ENCODE data around the gene MRPS22. TPM values are rescaled to one million over a fixed set of nuclear protein-coding genes. Genes with fewer than 3 reads are reported as not detected.
"Not testable (repeated sequence)": the region's sequence is repeated elsewhere in the genome, so short reads cannot be mapped to it uniquely, and the experiment has no call there.

The MRPS22 gene
- total RNA-seq, 1 donor from 2014 or later: 62.4 TPM

DNA sequence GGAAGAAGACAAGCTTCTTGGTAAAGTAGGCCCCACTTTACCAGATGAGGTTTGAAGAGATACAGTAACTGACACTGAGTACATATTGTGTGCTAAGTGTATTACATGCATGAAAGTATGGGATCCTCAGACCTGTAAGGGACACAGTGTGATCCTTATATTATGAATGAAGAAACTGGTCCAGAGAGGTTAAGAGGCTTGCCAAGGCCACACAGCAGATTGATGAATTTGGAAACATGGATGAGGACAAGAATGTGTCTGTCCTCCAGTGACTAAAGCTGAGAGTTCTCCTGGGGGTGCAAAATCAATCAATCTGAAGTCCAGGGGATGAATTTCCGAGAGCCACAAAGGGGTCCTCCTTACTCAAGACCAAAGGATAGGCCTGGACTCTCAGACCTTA lies 31.4 kb upstream of the MRPS22 start:
- no peak for DNase-seq

DNA sequence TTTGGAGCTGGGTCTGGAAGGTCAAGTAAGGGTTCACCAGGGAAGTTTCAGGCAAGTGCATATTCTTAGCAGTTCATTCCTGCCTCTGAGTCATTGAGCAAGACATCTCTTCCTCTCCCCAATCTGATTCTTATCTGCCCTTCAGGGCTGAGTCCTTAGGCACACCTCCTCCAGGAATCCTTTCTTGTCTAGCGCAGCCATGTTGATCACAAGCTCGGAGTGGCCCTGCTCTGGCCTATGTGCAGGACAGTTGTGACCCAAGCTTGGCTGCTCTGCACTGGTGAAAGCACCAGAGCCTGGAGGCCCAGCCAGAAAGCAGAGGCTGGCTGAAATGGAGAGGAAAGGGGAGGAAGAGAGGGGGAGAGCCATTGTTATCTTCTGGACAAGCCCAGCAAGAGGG lies 30.9 kb upstream of the MRPS22 start:
- no peak for DNase-seq

DNA sequence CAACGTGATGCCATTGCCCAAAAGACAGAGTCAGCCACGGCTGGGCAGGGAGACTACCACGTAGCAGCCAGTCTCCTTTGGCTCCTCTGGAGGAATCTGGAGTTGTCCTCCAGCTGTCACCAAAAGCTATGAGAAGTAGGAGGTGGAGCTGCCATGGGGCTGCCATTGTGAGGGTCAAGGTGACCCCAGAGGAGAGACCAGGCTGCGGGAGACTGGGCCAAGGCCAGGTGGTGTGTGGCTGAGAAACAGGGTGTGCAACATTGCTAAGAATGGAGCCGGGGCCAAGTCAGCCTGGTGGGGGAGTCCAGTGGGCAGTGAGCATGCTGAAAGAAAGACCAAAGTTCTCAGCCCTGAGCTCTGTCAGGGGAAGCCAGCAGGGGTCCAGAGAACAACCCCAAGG lies 29.9 kb upstream of the MRPS22 start:
- no peak for DNase-seq

DNA sequence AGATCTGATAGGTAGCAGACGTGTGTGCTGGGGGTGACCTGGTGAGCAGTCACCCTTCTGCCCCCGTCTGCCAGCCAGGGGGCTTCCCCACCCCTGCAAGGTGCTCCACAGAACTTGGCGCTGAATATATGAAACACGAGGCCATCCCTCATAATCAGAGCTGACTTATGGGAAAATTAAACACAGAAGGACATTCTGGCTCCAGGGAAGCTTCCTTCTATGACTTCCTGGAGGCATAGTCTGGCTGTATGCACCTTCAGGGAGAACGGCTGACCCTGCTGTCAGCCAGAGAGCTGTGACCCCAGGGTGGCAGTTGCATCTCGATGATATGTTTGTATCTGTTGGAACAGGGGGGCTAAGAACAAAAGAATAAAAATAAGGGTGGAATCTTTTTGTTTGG lies 26.6 kb upstream of the MRPS22 start:
- no peak for DNase-seq

DNA sequence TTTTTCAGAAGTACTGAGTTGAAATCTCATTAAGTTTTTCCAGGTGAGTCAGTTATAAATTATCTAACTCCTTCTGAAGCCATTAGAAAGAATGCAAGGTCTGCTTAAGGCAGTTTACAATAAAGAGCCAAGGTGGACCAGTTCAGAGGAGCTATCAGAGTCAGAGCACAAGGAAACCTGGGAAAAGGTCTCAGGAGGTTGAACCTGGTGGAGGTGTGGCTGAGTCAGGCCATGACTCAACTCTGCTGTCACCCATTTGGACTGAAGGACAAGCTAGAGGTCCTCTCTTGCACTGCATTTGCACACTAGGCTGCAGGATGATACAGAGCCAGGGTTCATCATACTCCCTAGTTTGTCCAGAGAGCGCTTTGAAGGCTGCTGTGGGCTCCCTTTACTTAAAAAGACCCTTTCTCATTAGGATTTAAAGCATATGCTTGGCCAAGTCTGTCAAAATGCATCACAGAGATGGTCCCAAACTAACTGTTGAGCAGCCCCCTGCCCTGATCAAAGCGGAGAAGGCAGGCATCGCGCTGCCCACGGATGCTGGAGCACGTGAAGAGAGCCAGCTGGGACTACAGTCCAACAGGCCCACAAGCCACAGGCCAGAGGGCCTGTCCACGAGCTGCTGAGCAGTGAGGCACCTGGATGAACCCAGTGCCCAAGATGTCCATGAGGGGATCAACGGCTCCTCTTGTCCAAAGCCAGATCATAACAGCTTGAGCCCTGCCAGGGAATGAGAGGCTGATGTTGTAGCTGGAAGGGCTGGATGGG lies 26.0 kb upstream of the MRPS22 start:
- no peak for DNase-seq

DNA sequence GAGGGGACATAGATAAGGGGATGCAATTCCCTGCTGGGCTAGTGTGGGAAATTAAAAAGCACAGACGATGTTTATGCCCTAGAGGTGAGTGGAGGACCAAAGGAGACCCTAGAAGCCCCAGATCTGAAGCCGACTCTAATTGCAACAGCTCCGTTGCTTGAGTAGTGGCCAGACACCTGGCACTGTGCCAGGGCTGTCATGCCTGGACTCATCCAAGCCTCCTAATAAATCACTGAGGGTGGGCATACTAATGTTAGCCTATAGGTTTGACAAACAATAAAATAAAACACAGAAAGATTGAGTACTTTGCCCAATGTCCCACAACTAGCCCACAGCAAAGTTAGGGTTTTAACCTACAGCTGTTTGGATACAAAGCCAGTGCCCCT lies 25.4 kb upstream of the MRPS22 start:
- no peak for DNase-seq

DNA sequence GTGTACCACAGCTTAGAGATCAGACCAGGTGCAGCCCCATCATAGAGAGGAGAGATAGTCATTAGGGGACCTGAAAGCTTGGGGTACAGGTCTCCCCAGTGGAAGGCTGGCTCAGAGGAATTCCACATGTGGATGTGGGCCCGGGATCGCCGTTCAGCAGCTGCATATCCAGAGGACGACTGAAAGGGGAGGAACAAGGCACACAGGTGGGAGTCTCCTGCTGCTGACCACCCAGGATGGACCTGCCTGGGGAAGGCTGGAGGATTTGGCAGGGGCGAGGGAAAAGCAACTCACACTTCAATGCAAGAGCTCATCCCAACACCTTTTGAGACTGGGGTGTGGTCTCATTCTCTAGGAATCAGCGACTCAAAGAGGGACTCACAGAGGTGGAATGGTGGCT lies 25.0 kb upstream of the MRPS22 start:
- DNase-seq: no peak

DNA sequence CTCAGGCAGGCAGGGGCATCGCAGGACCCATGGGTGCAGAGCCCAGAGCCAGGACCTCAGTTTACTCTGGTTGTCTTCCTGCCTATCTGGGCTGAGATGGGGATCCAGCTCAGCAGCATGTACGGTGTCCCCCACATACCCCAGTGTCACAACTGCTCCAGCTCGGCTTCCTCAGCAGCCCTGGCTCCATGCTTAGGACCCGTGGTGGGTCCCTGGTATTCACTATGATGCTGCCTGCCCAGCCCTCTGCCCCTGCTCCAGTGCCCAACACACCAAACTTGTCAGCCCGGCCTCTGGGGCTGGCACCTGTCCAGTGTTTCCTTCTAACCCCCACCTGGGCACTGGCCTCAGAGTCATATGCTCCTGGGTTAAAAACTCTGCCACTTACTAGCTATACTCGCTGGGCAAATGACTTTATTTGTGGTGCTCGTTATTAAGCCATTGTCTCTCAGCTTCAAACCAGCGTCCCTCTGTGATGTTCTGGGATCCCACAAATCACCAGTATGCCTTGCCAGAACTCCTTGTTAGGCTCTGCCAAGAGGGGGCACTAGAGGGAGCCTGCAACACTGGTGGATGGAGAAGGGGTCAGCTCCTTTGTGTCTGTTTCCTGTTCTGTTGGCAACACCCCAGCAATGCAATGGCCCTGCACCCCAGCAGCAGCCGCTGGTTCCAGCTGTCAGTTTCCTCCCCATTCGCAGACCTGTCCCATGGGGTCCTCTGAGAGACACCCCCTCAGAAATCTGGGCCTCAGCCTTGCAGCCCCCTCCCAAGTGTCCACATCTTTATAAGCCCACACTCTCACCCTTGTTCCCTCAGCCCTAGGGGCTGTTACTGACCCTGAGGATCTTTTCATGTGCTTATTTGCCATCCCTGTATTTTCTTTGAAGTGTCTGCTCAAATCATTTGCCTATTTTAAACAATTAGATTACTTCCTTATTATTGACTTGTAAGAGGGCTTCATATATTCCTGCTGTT lies 24.1 kb upstream of the MRPS22 start:
- DNase-seq: no peak

DNA sequence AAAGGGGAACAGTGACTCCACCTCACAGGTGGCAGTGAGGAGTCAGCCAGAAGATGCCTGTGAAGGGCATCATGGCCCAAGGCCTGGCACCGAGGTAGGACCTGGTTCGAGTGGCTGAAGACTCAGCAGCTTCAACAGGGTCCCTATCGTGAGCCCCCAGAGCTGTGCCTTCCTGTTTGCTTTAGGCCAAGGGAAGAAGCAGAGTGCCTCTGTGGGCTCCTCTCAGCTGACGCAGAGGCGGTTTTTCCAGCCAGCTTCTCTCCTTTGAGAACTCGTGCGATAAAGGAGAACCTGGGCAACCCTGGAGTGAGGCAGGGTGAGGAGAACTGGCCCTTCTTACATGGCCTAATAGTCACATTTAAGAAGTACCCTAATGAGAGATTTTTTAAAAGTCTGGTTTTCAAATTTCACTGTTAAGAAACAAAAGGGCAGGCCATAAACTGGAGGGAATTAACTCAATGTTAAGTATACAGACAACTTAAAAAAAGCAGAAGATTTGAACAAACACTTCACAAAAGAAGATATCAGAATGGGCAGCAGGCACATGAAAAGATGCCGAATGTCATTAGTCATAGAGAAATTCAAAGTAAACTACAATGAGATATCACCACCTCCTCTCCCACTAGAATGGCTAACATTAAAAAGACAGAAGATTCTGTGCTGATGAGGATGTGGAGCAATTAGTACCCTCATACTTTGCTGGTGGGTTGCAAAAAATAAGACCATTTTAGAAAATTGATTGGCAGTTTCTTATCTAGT lies 23.1 kb upstream of the MRPS22 start:
- no peak for DNase-seq

DNA sequence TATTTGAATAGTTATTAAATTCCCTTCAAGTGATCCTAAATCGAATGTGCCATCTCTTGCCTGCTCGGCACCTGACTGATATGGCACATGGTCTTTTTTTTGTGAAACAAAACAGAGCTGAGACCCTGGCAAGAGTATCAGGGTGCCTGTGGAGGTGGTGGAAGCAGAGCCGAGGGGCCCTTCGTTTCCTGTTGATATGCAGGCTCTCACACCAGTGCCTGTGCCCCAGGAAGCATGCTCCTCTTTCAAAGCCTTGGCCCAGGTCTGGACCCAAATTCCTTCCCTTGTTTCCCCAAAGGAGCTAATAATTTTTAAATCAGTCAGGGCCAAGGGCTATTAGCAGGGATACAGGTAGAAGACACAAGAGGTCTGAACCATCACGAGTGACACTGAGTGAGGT lies 21.5 kb upstream of the MRPS22 start:
- DNase-seq: no peak

DNA sequence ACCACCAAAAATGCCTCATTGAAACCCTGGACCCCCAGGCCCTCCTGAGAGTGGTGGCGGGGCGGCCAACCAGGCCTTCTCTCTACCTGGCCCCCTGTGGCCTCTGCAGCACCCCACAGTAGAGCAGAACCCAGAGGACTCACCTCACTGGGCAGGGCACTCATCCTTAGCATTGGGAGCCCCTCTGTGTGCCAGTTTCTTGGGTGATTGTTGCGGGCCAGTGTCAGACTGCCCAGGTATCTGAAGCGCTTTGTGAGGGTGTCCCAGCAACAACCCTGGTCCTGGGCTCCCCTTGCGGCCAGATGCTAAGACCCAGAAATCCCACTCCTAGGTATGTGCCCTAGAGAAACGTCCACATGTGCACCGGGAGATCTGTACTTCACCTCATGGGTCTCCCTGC lies 20.7 kb upstream of the MRPS22 start:
- DNase-seq: no peak

DNA sequence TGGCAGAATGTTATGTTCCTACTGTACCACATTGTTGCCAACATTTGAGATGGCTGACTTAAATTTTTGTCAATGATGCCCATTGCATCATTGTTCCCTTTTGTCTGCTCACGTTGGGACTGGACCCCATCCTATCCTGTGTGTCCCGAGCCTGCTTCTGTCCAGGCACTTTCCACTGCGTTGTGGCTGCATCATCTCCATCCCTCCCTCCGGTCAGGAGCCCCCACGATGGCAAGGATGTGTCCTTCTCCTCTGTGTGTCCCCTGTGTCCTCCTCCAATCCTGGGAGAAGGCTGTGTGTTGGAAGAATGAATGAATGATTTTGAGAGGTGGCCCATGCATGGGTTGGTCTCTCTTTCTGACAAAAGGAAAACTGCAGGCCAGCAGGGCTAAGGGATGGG lies 19.4 kb upstream of the MRPS22 start:
- no peak for DNase-seq

DNA sequence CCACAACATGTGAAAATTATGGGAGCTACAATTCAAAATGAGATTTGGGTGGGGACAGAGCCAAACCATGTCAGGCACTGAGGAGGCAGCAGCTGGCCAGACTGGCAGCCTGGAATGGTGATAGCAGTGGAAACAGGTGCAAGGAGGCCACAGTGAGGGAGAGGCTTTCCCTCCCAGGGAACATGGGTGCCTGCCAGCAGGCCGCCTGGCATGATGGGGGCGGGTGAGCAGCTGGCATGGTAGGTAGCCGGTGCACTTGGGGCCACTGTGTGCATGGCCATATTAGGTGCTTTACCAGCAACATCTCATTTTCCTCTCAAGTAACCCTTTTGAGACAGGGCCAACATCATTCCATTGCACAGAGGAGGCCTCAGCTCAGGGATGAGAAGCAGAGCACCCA lies 18.3 kb upstream of the MRPS22 start:
- DNase-seq: no peak

DNA sequence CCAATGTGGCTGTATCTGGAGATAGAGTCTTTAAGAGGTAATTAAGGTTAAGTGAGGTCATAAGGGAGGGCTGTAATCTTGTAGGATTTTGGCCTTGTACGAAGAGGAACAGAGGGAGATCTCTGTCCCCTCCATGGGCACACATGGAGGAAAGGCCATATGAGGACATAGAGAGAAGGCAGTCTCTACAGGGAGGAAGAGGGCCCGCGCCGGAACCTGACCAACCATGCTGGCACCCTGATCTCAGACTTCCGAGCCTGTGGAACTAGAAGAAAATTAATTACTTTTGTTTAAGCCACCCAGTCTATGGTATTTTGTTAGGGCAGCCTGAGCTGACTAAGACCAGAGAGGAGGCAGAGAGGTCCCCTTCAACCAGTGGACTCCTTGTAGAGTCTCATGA lies 17.7 kb upstream of the MRPS22 start:
- DNase-seq: no peak

DNA sequence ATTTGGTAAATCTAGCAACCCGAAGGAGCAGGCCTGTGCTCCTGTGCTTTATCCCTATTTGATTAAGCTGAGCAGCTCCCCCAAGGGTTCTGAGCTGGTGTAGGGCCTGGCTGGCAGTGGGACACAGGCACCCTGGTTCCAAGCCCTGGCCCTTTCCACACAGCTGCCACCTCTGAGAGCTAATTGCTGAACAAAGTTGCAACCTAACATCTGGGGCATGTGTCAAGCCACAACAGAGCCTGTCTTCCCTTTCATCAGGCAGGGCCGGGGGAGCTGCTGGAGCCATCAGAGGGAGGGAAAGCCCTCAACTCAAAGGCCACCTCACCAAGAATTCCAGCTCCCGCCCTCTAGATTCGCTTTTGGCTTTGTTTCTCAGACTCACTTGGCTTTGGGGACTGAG lies 17.1 kb upstream of the MRPS22 start:
- DNase-seq: no peak

DNA sequence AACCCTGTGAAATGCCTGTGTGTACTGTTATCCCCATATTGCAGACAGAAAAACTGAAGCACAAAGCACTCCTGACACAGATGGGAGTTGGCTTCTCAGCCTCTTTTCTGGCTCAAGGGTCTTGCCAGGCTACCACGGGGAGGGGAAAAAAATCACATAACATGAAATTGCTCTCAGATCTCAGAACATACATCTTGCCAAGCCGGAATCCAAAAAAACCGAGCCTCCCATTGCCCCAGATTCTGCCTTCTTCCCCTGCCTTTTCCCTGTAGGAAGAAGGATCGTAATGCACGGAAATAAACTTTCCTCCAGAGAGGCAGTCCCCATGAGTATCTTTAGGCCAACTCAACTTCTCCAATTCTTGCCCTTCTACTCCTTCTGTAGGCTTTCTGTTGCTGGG lies 16.6 kb upstream of the MRPS22 start:
- no peak for DNase-seq

DNA sequence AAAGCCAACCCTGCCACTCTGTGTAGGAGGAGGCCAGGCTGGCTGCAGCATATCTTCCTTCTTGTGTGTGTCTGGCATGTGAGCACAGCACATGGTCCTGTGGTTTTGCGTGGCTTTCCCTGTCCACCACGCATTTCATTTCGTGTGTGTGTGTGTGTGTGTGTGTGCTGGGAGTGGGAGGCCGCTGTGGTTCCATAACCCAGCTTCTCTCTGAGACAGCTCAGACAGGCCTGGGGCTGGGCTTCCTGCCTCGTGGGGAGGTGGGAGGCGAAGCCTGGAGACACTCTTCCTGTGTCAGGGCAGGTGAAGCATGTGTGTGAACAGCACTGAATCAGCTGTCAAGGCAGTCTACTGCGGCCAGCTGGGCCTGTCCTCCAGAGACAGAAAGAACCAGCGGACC lies 16.0 kb upstream of the MRPS22 start:
- no peak for DNase-seq

DNA sequence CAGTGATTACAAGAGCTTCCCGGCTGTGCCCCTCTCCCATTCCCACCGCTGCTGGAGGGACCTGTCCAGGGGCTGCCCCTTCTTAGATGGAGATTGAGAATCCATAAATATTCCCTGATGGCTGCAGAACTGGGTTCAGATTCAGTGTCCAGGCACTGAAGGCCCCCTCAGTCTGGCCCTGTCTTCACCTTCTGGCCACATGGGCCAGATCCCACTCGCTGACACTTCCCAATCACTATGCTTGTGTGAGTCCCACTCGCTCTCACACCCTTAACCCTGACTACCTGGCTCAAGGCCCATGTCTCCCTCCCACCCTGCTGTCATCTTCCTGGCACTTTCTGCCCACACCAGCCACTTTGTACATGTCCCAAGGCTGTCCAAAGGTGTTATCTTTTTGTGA lies 15.5 kb upstream of the MRPS22 start:
- no peak for DNase-seq

DNA sequence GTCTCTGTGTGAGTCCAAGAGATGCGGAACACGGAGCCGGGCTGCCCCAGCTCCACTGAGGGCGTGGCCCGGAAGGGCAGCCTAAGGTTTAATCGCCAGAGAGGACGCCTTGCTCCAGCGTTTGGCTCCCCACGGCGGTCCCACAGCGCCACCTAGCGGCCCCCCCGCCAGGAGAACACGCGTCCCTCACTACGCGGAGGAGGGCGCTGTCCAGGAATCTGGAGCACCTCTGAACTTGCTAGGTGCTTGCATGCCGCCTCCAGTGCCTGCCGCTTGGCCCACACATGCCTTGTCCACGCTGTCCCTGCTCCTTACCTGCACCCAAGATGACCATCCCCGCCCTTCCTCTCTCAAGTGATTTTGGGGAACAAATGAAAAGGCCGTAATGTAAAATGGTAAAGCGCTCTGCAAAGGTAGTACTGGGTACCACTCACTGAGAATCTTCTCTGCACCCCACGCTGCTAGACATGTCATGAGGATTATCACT lies 14.4 kb upstream of the MRPS22 start:
- peak; percentile 78 for DNase-seq

DNA sequence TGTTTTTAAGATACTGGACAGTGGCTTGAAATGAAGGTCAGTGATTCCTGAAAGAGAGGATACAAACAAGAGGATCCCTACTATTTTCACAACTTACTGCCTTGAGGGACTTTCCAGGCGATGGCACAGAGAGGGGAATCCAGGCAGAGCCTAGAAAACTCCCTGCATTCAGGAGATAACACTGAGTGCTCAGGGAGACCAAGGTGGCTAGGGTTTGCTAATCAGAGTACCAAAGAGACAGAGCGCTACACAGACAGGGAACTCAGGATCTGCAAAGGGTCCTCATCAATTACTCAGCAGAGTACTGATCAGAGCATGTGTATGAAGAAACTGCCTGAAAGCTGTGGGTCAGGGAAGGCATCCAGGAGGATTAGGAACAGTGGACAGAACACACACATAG lies 11.7 kb upstream of the MRPS22 start:
- no peak for DNase-seq

DNA sequence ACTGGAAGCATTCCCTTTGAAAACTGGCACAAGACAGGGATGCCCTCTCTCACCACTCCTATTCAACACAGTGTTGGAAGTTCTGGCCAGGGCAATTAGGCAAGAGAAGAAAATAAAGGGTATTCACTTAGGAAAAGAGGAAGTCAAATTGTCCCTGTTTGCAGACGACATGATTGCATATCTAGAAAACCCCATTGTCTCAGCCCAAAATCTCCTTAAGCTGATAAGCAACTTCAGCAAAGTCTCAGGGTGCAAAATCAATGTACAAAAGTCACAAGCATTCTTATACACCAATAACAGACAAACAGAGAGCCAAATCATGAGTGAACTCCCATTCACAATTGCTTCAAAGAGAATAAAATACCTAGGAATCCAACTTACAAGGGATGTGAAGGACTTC lies 9.1 kb upstream of the MRPS22 start:
- not testable (repeated sequence) for DNase-seq

DNA sequence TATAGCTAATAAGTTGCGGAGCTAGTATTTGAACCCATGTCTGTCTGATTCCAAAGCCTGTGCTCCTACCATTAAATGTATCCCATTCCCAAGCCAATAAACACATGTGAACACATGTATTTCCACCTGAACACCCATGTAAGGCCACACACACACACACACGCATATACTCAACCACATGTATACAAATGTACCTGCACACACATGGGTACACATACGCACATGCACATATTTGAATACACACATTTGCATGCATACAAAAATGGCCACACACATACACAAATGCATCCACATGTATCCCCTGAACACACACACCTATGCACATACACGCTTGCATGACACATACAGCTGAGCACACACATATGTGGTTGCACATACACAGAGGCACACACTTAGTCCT lies 5.4 kb upstream of the MRPS22 start:
- no peak for DNase-seq
